HG03432 (cell line): ENCODE measurements around the gene SCLT1.

ENCODE experiments used
- ATAC-seq: cut with Tn5 transposase; IDR thresholded peaks from one replicate; pipeline ENCODE4 v1.9.1; 2021; ENCODE audit warnings: mild to moderate bottlenecking, moderate library complexity; ENCODE audit not compliant: unreplicated experiment

Gene SCLT1

GRCh38 chr4:128961405-128961804, 131.9 kb downstream of the SCLT1 start:
- no peak for ATAC-seq

GRCh38 chr4:128958194-128958593, 135.1 kb downstream of the SCLT1 start:
- no peak for ATAC-seq

- no peak for ATAC-seq
These were observed 135.9 kb downstream of the SCLT1 start for GRCh38 chr4:128957459-128957858.

GRCh38 chr4:128955751-128956150, 137.6 kb downstream of the SCLT1 start:
- no peak for ATAC-seq

GRCh38 chr4:128954941-128955340, 138.4 kb downstream of the SCLT1 start:
- ATAC-seq, result no peak

GRCh38 chr4:128951316-128951715, 142.0 kb downstream of the SCLT1 start:
- no peak for ATAC-seq

- no peak for ATAC-seq
These were observed 142.5 kb downstream of the SCLT1 start for GRCh38 chr4:128950796-128951195.

GRCh38 chr4:128946916-128947315, 146.4 kb downstream of the SCLT1 start:
- ATAC-seq, result no peak

- no peak for ATAC-seq
These were observed 150.7 kb downstream of the SCLT1 start for GRCh38 chr4:128942607-128943006.

GRCh38 chr4:128940971-128941370, 152.4 kb downstream of the SCLT1 start:
- ATAC-seq, result no peak

GRCh38 chr4:128930051-128930450, 163.3 kb downstream of the SCLT1 start:
- ATAC-seq, result no peak

- ATAC-seq, result no peak
These were observed 168.4 kb downstream of the SCLT1 start for GRCh38 chr4:128924951-128925350.

- ATAC-seq, result no peak
These were observed 171.4 kb downstream of the SCLT1 start for GRCh38 chr4:128921954-128922353.

- peak; percentile 78 for ATAC-seq
These were observed 175.6 kb downstream of the SCLT1 start for GRCh38 chr4:128917781-128918180.

- ATAC-seq, result peak; percentile 74
These were observed 176.5 kb downstream of the SCLT1 start for GRCh38 chr4:128916832-128917231.

- ATAC-seq, result no peak
These were observed 177.8 kb downstream of the SCLT1 start for GRCh38 chr4:128915544-128915943.

- peak; percentile 24 for ATAC-seq
These were observed 180.1 kb downstream of the SCLT1 start for GRCh38 chr4:128913228-128913627.

GRCh38 chr4:128908735-128909134, 184.6 kb downstream of the SCLT1 start:
- no peak for ATAC-seq

GRCh38 chr4:128907981-128908380, 185.4 kb downstream of the SCLT1 start:
- ATAC-seq, result no peak

GRCh38 chr4:128906581-128906980, 186.8 kb downstream of the SCLT1 start:
- no peak for ATAC-seq

- ATAC-seq, result no peak
These were observed 188.5 kb downstream of the SCLT1 start for GRCh38 chr4:128904821-128905220.

GRCh38 chr4:128880662-128881061, 212.7 kb downstream of the SCLT1 start:
- no peak for ATAC-seq

- no peak for ATAC-seq
These were observed 213.4 kb downstream of the SCLT1 start for GRCh38 chr4:128879971-128880370.

- no peak for ATAC-seq
These were observed 214.1 kb downstream of the SCLT1 start for GRCh38 chr4:128879283-128879682.
